Measurements from ENCODE around the gene USP50.
"Not testable (repeated sequence)": the region's sequence is repeated elsewhere in the genome, so short reads cannot be mapped to it uniquely, and the experiment has no call there.

USP50 gene

GRCh38 chr15:50501815-50502214, 44.7 kb downstream of the USP50 start:
- DNase-seq = no peak

GRCh38 chr15:50500352-50500751, 46.1 kb downstream of the USP50 start:
- no peak for DNase-seq

- DNase-seq = no peak
Observed at GRCh38 chr15:50496692-50497091, 49.8 kb downstream of the USP50 start.

- not testable (repeated sequence) for DNase-seq
Observed at GRCh38 chr15:50494547-50494946, 51.9 kb downstream of the USP50 start.

GRCh38 chr15:50493625-50494024, 52.8 kb downstream of the USP50 start:
- DNase-seq = no peak

GRCh38 chr15:50487287-50487686, 59.2 kb downstream of the USP50 start:
- DNase-seq = no peak

- no peak for DNase-seq
Observed at GRCh38 chr15:50485389-50485788, 61.1 kb downstream of the USP50 start.

GRCh38 chr15:50484781-50485180, 61.7 kb downstream of the USP50 start:
- no peak for DNase-seq

GRCh38 chr15:50476143-50476542, 70.3 kb downstream of the USP50 start:
- DNase-seq = no peak

- DNase-seq = no peak
Observed at GRCh38 chr15:50471072-50471471, 75.4 kb downstream of the USP50 start.

- DNase-seq = no peak
Observed at GRCh38 chr15:50463423-50464358, 82.8 kb downstream of the USP50 start.

- DNase-seq = no peak
Observed at GRCh38 chr15:50458348-50459112, 87.9 kb downstream of the USP50 start.

GRCh38 chr15:50452927-50453326, 93.5 kb downstream of the USP50 start:
- DNase-seq = no peak
